ENCODE data around the gene THNSL1. TPM values are rescaled to one million over a fixed set of nuclear protein-coding genes. Genes with fewer than 3 reads are reported as not detected.

The THNSL1 gene
- total and polyA plus RNA-seq, 2 of the 13 experiments (the other 11 are each of a cell fraction or from before 2014, with no cell fraction given) = 1.3 to 3.8 TPM

- no peaks in the 10 kb centered on the region for H4K20me1 ChIP-seq (ENCODE audit: insufficient read depth, low read length)
- WGBS (ENCODE audit: low lambda C conversion rate) = 72% methylated on average over 5 of the region's 5 CpGs
- ChIA-PET POLR2A (no interaction called here), CTCF (ENCODE audit: low intra/inter-chr PET ratio, low total read pairs) (no interaction called here)
- in situ Hi-C loops (cut with HindIII; ENCODE audit: extremely low pct_ligation_motif_present, low pct_unique_long_range_greater_than_20kb) (loop anchor here (25.0 kb wide), 1 partner anchor 344 kb away; no protein-coding TSS in a partner anchor), intact Hi-C loops (cut with micrococcal nuclease; ENCODE audit: unreplicated experiment) (no loop called here)
- no peaks in the 10 kb centered on the region for H3K4me1 ChIP-seq (ENCODE audit: insufficient read depth, low read length)
- FAIRE-seq = no peak
- no peaks in the 10 kb centered on the region for H3K27me3 ChIP-seq (ENCODE audit: control insufficient read depth in 1 of 2, insufficient read depth in 2 of 2, low read length in 2 of 2)
- H3K4me2 ChIP-seq (ENCODE audit: low read depth, low read length) = no peak overlapping the region
- no peak for ATAC-seq
- no peaks in the 10 kb centered on the region for H3K79me2 ChIP-seq (ENCODE audit: insufficient read depth, low read length)
- H3K27ac ChIP-seq (ENCODE audit: extremely low read length, insufficient read depth, low read length) = no peak overlapping the region
- H3K4me3 ChIP-seq (replicated peaks in 1 of 3; ENCODE audit: insufficient read depth in 1 of 3, low read depth in 2 of 3, low read length in 3 of 3) = no peak overlapping the region
- H3K9me3 ChIP-seq (ENCODE audit: low read length) = no peaks in the 10 kb centered on the region
- H2AFZ ChIP-seq (ENCODE audit: low read length) = no peak overlapping the region
- H3K36me3 ChIP-seq (replicated peaks in 1 of 2; ENCODE audit: control insufficient read depth in 1 of 2, insufficient read depth in 2 of 2, low read length in 2 of 2) = no peaks in the 10 kb centered on the region
- TF ChIP-seq SNAI1 (CRISPR knock-in tag; IDR thresholded peaks at IDR 0.05; ENCODE audit: borderline replicate concordance) = no peak
- no peak for TF ChIP-seq MIXL1 (CRISPR knock-in tag; IDR thresholded peaks at IDR 0.05)
- no peak for TF ChIP-seq RFXAP (CRISPR knock-in tag; IDR thresholded peaks at IDR 0.05; ENCODE audit: borderline replicate concordance)
- no peak for TF ChIP-seq TOE1 (CRISPR knock-in tag; IDR thresholded peaks at IDR 0.05)
- no peak for TF ChIP-seq REL (CRISPR knock-in tag; conservative IDR thresholded peaks at IDR 0.05)
- no peak for TF ChIP-seq ZNF280D (CRISPR knock-in tag; IDR thresholded peaks at IDR 0.05)
- TF ChIP-seq ZNF281 (CRISPR knock-in tag; IDR thresholded peaks at IDR 0.05; ENCODE audit: borderline replicate concordance) = no peak
- no peak for TF ChIP-seq ELF3 (CRISPR knock-in tag; IDR thresholded peaks at IDR 0.05)
- no peak overlapping the region for H3K9ac ChIP-seq (ENCODE audit: insufficient read depth, low read depth, low read length)
- no peak for DNase-seq (ENCODE audit: low spot score)
- no TSS peak for BruUV-seq (replicated peaks)
These were observed 35.2 kb upstream of the THNSL1 start for GRCh38 chr10:24981161-24981710.
